GM19468 (cell line): ENCODE measurements around the gene CD1E.
"Not testable (repeated sequence)": the region's sequence is repeated elsewhere in the genome, so short reads cannot be mapped to it uniquely, and the experiment has no call there.

Experiments used
- ATAC-seq: cut with Tn5 transposase; IDR thresholded peaks from one replicate; pipeline ENCODE4 v1.9.1; 2021; ENCODE audit warnings: mild to moderate bottlenecking, moderate library complexity, moderate number of reproducible peaks; ENCODE audit not compliant: unreplicated experiment; ENCODE audit errors: extremely low read depth

The CD1E gene

GRCh38 chr1:158357441-158357840, 3.7 kb downstream of the CD1E start:
- ATAC-seq = no peak

GRCh38 chr1:158362482-158362881, 8.8 kb downstream of the CD1E start:
- no peak for ATAC-seq

- no peak for ATAC-seq
These were observed 9.2 kb downstream of the CD1E start for GRCh38 chr1:158362941-158363340.

- ATAC-seq = no peak
These were observed 13.1 kb downstream of the CD1E start for GRCh38 chr1:158366783-158367182.

- peak; percentile 80 for ATAC-seq
These were observed 17.7 kb downstream of the CD1E start for GRCh38 chr1:158371188-158371953.

GRCh38 chr1:158374101-158374500, 20.4 kb downstream of the CD1E start:
- not testable (repeated sequence) for ATAC-seq

GRCh38 chr1:158374860-158375259, 21.2 kb downstream of the CD1E start:
- no peak for ATAC-seq

GRCh38 chr1:158390331-158390730, 36.6 kb downstream of the CD1E start:
- no peak for ATAC-seq

- no peak for ATAC-seq
These were observed 37.4 kb downstream of the CD1E start for GRCh38 chr1:158391099-158391498.

GRCh38 chr1:158393476-158393875, 39.8 kb downstream of the CD1E start:
- ATAC-seq = no peak

- no peak for ATAC-seq
These were observed 43.0 kb downstream of the CD1E start for GRCh38 chr1:158396646-158397045.

GRCh38 chr1:158398818-158399514, 45.3 kb downstream of the CD1E start, which contains the start of gene OR10T2:
TSS of gene OR10T2 (minus strand) at chr1:158399466. CDS start at chr1:158399466, 0 bp downstream.
- ATAC-seq = no peak

GRCh38 chr1:158400871-158401270, 47.2 kb downstream of the CD1E start:
- ATAC-seq = no peak

GRCh38 chr1:158407092-158407491, 53.4 kb downstream of the CD1E start:
- ATAC-seq = no peak
